Breast epithelium (tissue), 4 donors: ENCODE measurements around the gene CRY2. TPM values are rescaled to one million over a fixed set of nuclear protein-coding genes. Genes with fewer than 3 reads are reported as not detected.

Source experiments
- DNase-seq, 2 donors: peaks; one replicate each; pipeline ENCODE4 v3.0.0-alpha.2; 2019; ENCODE audit warnings: low spot score in 2 of 2
- H3K27ac ChIP-seq, 2 donors: fragments of 200-600 bp; sonication (generic) in 1 of 2; one replicate each; pipeline ENCODE4 v1.5.1; 2016 to 2019; ENCODE audit warnings: mild to moderate bottlenecking in 1 of 2
- H3K27me3 ChIP-seq, 2 donors: fragments of 200-600 bp; sonication (generic) in 1 of 2; one replicate each; pipeline versions ENCODE4 v1.5.1 to v1.6.0; 2017 to 2019; ENCODE audit warnings: control low read depth in 1 of 2, mild to moderate bottlenecking in 1 of 2
- H3K36me3 ChIP-seq: fragments of 200-600 bp; one replicate; pipeline ENCODE4 v1.5.1; 2019
- H3K4me1 ChIP-seq, 2 donors: fragments of 200-600 bp; sonication (generic); one replicate each; pipeline ENCODE4 v1.5.1; 2016 to 2019; ENCODE audit warnings: control low read depth in 1 of 2
- H3K4me3 ChIP-seq, 3 donors: fragments of 200-600 bp; sonication (generic); 1 replicate in 2 of 3; 2 replicates in 1 of 3; pipeline ENCODE4 v1.5.1; 2016 to 2019; ENCODE audit warnings: mild to moderate bottlenecking in 3 of 3, moderate library complexity in 2 of 3
- H3K9me3 ChIP-seq, 2 donors: fragments of 200-600 bp; sonication (generic) in 1 of 2; one replicate each; pipeline ENCODE4 v1.5.1; 2016 to 2019; ENCODE audit warnings: control low read depth in 1 of 2
- CTCF ChIP-seq, 3 donors: fragments of 450-650 bp; IDR thresholded peaks; one replicate each; pipeline ENCODE4 v1.5.1; 2016 to 2017; ENCODE audit warnings: antibody characterized with exemption in 3 of 3, mild to moderate bottlenecking in 3 of 3, moderate library complexity in 3 of 3
- POLR2A ChIP-seq: fragments of 450-650 bp; IDR thresholded peaks from one replicate; pipeline ENCODE4 v1.6.1; 2016; ENCODE audit warnings: antibody characterized with exemption, mild to moderate bottlenecking, moderate library complexity
- POLR2AphosphoS5 ChIP-seq, 3 donors: sonication (generic); formaldehyde crosslinking; IDR thresholded peaks; one replicate each; pipeline ENCODE4 v1.6.1; 2017; ENCODE audit warnings: antibody characterized with exemption in 3 of 3
- intact Hi-C: fragments of 100-400 bp; cut with DNase I; formaldehyde crosslinking; loops from one replicate; pipeline ENCODE4 v1.15.1; 2023; ENCODE audit warnings: low total_unique reads
- total RNA-seq, 3 donors: library from RNA; depleted of rRNA; stranded (reverse); fragments of >200 nt; gene quantifications; one replicate each; pipeline ENCODE4 v1.1.0, GENCODE V29; 2016

Gene CRY2
- total RNA-seq, 3 donors from 2014 or later, result 44.2 to 54.1 (median 44.3) TPM

GRCh38 chr11:45846174-45846675, 1.1 kb upstream of the CRY2 start:
- Histone ChIP-seq H3K4me3 (peak overlapping the region in 2 of 3 donors; percentile 89 to 91), H3K9me3 (no peaks in the 10 kb centered on the region), H3K4me1 (peaks cover 2 to 19% of the 10 kb centered on the region in 2 donors), H3K27me3 (no peaks in the 10 kb centered on the region), H3K27ac (peak overlapping the region; percentile 96 to 97), H3K36me3 (no peaks in the 10 kb centered on the region)
- intact Hi-C loops, result loop anchor here (10.0 kb wide), 1 partner anchor 159 kb away; no protein-coding TSS in a partner anchor
- DNase-seq, result no peak
- TF ChIP-seq CTCF (IDR thresholded peaks at IDR 0.05) (no peak), POLR2AphosphoS5 (IDR thresholded peaks at IDR 0.05) (no peak), POLR2A (no peak)

GRCh38 chr11:45847911-45848316, 639 bp downstream of the CRY2 start:
- intact Hi-C loops, result loop anchor here (10.0 kb wide), 1 partner anchor 157 kb away; no protein-coding TSS in a partner anchor

GRCh38 chr11:45848654-45849081, 1.4 kb downstream of the CRY2 start:
- DNase-seq, result peak in 1 of 2 donors; percentile 58
- Histone ChIP-seq H3K4me1 (peaks cover 2 to 24% of the 10 kb centered on the region in 2 donors), H3K4me3 (peak overlapping the region; percentile 79 to 91 (median 89)), H3K36me3 (no peaks in the 10 kb centered on the region), H3K9me3 (no peaks in the 10 kb centered on the region), H3K27ac (peak overlapping the region; percentile 96 to 97), H3K27me3 (no peaks in the 10 kb centered on the region)
- TF ChIP-seq POLR2A, result no peak
- no peak for TF ChIP-seq CTCF (IDR thresholded peaks at IDR 0.05)
- no peak for TF ChIP-seq POLR2AphosphoS5 (IDR thresholded peaks at IDR 0.05)
- intact Hi-C loops, result loop anchor here (10.0 kb wide), 1 partner anchor 156 kb away; no protein-coding TSS in a partner anchor

More at GRCh38 chr11:45847911-45848316, 639 bp downstream of the CRY2 start:
- TF ChIP-seq POLR2A (no peak), POLR2AphosphoS5 (IDR thresholded peaks at IDR 0.05) (no peak), CTCF (IDR thresholded peaks at IDR 0.05) (no peak)
- DNase-seq, result peak in 1 of 2 donors; percentile 38
- Histone ChIP-seq H3K27me3 (no peaks in the 10 kb centered on the region), H3K4me1 (peaks cover 2 to 24% of the 10 kb centered on the region in 2 donors), H3K4me3 (peak overlapping the region; percentile 79 to 91 (median 89)), H3K36me3 (no peaks in the 10 kb centered on the region), H3K9me3 (no peaks in the 10 kb centered on the region), H3K27ac (peak overlapping the region; percentile 96 to 97)

- Histone ChIP-seq H3K9me3 (no peaks in the 10 kb centered on the region), H3K4me1 (peaks cover 2 to 24% of the 10 kb centered on the region in 2 donors), H3K4me3 (no peak overlapping the region), H3K27me3 (no peaks in the 10 kb centered on the region), H3K36me3 (no peaks in the 10 kb centered on the region), H3K27ac (peak overlapping the region in 1 of 2 donors; percentile 20)
- TF ChIP-seq POLR2A (no peak), POLR2AphosphoS5 (IDR thresholded peaks at IDR 0.05) (no peak), CTCF (IDR thresholded peaks at IDR 0.05) (no peak)
- intact Hi-C loops, result no loop called here
- no peak for DNase-seq
Observed at GRCh38 chr11:45850446-45850845, 3.2 kb downstream of the CRY2 start.

GRCh38 chr11:45851228-45851627, 4.0 kb downstream of the CRY2 start:
- Histone ChIP-seq H3K4me1 (peaks cover 2 to 24% of the 10 kb centered on the region in 2 donors), H3K4me3 (no peak overlapping the region), H3K9me3 (no peaks in the 10 kb centered on the region), H3K27ac (peak overlapping the region; percentile 7 to 53), H3K27me3 (no peaks in the 10 kb centered on the region), H3K36me3 (no peaks in the 10 kb centered on the region)
- TF ChIP-seq CTCF (IDR thresholded peaks at IDR 0.05), result no peak
- TF ChIP-seq POLR2A, result no peak
- TF ChIP-seq POLR2AphosphoS5 (IDR thresholded peaks at IDR 0.05), result no peak
- no peak for DNase-seq
- intact Hi-C loops, result no loop called here
